ENCODE results near the gene MIGA1.
"Not testable (repeated sequence)": the region's sequence is repeated elsewhere in the genome, so short reads cannot be mapped to it uniquely, and the experiment has no call there.

Gene MIGA1

DNA sequence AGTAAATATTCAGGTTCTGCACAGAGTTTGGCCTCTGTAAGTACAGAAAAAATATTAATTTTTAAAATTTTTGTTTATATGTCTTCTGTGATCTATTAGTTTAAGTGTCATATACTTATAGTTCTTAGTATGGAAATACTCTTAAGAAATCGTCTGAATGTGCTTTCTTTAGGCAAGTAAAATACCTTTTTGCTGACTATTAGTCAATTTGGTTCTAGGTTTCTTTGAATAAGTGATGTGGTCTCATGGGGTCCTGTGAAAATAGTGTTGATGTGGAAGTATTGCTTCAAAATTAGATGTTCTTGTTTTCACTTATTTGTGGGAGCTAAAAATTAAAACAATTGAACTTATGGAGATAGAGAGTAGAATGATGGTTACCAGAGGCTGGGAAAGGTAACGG, 23.9 kb downstream of the MIGA1 start:
- DNase-seq = no peak

DNA sequence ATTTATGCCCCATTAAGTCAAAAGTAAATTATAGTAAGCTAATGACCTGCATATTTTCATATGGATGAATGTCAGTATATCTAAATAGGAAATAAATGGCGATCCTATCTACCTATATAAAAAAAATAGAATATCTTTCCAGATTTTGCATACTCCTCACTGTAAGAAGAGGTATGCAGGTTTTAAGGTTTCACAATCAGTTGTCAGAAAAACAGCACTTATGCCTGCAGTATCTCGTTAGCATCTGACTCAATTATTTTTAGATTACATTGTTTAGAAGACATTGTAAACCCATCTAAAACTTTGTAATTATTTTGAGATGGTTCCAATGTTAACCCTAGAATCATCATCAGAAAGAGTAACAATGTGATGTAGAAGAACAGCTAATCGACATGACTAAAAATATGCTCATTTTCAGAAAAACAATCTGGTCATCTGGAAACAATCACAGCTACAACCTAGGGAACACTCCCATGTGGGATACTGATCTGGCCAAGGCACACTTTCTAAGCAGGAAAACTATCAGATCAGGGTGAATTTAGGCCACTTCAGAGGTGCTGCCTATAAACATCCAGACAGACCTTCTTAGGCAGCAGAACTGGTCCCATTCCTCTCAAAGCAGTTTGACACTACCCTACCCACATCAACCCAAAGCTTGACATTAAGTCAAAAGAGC, 30.5 kb downstream of the MIGA1 start:
- not testable (repeated sequence) for DNase-seq

DNA sequence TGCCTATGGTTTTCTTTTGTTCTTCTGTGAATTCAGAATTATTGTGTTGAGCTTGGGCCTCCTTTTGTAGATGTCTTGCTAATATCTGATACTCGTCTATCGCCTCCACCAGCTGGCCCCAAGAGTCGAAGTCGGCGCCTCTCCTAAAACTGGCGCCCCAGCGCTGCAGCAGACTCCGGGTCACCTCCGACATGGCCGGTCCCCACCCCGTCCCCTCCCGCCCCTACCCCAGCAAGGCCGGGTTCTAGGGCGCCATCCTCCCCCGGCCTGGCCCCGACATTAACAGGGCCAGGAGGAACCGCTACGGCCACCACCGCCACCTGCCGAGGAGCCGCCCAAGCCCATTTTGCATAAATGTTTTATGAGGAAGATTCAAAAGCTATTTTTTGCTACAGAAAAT, 32.1 kb downstream of the MIGA1 start:
- DNase-seq = not testable (repeated sequence)

DNA sequence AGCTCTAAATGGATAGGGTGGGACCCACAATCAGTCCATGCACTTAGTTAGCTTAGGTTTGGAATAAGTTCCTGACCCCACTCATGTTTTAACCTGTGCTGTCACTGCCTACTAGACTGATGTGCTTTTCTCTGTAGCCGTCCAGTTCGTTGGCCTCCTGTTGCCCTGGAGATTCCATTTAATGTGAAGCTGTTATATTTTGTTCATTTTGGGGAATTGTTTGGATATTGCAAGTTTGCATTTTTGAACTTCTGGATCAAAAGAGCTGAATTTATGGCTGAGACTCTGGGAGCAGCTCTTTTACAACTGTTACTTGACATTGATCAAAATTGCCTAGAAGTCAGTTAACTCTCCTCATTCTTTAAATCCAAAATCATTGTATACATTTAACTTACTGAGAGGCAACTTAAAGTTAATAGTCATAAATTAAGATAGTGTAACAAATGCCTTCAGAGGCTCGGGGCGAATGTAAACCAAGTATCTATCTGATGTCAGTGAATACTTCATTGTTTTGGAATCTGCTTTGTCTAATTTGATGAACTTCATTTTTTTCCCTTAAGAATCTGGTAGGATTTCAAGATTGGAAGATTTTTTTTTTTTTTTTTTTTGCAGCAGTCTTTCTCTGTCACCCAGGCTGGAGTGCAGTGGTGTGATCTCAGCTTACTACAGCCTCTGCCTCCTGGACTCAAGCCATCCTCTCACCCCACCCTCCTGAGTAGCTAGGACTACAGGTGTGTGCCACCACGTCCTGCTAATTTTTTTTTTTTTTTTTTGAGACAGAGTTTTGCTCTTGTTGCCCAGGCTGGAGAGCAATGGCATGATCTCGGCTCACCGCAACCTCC, 38.1 kb downstream of the MIGA1 start:
- no peak for DNase-seq

DNA sequence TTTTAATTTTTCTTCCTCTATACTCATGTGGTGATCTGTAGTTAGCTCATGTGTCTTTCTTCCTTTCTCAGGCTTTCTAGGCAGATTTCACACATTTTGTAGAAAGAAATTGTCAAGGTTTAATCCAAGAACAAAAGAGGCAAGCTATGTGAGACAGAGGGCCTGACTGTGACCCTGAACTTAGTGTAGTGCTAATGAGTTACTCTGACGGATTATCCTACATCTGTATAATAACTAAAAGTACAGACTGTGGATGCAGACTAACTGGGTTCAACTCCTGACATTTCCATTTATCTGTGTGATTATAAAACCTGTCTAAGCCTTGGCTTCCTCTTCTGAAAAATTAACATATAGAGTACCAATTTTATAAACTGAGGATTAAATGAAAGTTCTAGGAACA, 40.7 kb downstream of the MIGA1 start:
- no peak for DNase-seq

DNA sequence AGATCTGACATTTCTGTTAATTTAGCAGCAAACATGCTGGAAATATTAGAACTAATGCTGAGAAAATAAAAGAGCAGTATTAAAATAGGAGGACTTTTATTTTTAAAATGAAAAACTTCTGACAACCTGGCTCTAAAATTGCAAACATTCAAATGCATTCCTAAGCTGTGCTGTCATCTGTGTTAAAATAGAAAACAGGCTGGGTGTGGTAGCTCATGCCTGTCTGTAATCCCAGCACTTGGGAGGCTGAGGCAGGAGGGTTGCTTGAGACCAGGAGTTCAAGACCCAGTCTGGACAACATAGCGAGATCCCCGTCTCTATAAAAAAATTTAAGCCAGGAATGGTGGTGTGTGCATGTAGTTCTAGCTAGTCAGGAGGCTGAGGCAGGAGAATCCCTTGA, 44.6 kb downstream of the MIGA1 start:
- no peak for DNase-seq

DNA sequence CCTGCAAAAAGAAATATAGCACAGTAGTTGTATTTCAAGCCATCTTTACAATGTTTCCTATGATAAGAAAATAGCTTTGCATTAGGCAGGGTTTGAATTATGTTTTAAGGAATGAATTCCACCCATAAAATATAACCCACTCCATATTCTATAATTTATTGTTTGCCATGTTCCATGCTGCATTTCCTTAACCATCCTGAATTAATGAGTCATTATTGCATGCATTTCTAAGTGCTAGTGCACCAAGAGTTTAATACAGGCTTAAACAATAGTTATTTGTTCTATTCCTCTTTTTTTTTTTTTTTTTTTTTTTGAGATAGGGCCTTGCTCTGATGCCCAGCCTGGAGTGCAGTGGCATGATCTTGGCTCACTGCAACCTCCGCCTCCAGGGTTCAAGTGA, 45.2 kb downstream of the MIGA1 start:
- DNase-seq = no peak

DNA sequence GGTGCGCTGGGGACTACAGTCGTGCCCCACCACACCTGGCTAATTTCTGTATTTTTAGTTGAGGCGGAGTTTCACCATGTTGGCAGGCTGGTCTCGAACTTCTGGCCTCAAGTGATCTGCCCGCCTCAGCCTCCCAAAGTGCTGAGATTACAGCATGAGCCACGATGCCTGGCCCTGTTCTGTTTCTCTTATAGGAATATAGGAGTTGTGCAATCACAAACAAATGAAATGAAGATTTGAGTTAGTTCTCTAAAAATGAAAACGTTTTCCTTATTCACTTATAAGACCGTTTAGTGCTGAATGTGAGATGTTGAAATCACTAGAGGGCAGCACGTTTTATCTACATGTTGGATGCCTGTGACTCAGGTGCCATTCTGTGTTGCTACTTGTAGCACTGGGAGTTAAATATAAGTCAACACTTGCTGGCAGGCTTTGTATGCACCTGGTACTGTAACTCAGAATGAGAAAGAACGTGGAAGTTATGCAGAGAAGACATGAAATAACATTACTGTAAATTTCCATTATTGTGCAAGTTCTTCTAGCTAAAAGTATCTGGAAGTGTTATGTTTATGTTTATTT, 45.8 kb downstream of the MIGA1 start:
- DNase-seq = no peak

DNA sequence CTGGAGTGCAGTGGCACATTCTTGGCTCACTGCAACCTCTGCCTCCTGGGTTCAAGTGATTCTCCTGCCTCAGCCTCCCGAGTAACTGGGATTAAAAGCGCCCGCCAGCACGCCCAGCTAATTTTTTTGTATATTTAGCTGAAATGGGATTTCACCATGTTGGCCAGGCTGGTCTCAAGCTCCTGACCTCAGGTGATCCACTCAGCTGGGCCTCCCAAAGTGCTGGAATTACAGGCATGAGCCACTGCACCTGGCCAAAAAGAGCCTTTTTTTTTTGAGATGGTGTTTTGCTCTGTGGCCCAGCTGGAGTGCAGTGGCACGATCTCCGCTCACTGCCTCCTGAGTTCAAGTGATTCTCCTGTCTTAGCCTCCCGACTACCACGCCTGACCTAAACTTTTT, 47.4 kb downstream of the MIGA1 start:
- not testable (repeated sequence) for DNase-seq

DNA sequence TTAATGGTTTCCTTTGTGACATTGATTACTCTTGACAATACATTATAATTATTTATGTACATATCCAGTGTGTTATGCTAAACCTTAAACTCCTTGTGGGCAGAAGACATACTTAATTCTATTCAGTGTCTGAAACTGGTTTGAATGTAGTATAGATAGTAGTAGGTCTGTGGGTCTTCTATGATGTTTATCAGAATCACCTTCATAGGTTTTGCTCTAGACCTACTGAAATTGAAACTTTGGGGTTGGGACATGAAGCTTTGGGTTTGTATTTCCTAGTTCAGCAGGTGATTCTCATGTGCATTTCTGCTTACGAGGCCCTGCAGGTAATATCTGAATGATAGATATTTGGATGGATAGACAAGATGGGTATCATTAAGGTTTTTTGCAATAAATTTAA, 48.6 kb downstream of the MIGA1 start:
- no peak for DNase-seq

DNA sequence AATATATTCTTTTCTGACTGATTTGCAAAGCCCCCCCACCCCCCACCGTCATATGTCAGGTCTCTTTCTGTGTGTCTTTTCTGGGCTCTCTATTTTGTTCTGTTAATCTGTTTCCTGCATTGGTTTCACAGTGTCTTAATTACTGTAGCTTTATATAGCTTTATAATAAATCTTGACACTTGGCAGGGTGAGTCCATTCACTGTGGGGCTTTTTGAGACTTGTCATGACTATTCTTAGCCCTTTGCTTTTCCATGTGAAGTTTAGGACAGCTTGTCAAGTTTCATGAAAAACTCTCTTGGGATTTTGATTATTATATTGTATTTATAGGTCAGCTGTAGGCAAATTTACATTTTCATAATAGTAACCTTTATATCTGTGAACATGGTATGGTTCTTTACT, 50.4 kb downstream of the MIGA1 start:
- no peak for DNase-seq

DNA sequence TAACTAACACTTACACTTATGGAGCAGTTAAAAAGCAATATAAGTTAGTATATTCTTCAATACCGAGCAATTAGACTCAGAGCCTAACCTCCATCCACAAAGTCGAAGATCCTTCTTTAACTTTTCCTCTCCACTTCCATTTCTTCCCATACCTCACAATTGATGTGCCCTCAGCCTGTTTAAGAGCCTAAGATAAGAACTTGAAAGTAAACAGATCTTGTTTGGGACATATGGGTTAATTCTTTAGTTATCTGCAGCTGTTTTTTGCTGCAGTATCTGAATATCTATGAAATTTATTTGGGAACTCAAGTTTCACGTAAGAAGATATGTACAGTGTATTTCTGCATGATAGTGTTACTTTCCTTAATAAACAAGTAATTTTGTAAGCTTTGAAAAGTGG, 51.5 kb downstream of the MIGA1 start:
- no peak for DNase-seq

DNA sequence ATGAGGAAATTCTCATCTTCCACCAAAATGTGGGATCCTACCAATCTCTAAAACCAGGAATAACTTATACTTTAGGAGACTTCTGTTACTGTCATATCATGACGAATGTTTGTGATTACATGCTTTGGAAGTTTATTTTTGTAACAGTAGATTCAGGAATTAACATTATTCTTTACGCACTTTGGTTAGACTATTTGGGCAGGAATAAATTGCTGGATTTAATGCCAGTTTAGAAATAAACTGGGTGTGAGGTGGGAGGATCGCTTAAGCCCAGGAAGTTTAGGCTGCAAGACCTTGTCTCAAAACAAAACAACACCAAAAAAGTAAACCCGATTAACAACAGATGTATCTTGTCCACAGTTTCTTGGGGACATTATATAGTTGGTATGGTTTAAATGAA, 52.1 kb downstream of the MIGA1 start:
- no peak for DNase-seq

DNA sequence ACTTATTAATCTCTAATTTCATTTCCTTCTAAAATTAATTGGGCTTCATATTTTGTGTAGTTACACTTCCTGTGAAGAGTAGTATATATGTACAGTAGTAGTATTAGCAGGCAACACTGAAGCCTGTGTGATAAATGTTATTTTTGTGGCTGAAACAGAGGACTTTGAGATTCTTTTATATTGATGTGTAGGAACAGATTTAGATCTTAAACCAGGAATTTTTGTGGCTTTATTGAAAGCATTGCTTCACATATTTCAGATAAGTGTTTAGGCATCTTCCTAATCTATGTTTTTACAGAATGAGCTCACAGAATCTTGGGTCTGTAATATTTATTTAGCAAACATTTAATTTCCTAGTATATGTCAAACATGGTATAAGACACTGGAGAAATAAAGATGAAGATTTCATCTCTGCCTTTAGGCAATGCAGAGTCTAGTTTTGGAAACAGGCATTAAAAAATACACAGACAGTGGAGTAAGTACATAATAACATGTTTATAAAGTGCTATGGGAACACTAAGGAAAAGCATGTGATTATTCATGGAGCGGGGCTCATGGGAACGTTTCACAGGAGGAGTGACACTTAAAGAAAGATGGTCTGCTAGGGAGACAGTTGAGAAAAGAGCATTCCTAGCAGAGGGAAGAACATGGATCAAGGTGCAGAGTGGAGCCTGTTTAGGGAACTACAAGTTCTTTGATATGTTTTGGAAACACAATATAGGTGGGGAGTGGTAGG, 52.7 kb downstream of the MIGA1 start:
- DNase-seq = no peak

DNA sequence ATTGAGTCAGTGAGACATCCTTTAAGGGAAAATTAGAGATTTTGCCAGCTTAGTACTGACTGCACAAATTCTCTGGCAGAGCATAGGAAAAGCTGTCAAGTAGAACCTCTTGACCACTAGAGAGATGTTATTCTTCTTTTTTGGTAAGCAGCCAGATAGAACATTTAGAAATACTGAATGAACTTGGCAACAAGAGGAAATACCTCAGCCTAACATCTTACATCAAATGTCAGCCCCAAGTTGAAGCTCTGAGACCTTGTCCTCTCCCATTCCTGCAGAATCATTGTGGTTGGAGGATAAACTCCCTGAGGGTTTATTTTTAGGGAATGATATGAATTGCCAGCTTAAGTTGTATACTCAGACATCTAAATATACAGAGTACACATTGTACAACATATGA, 53.5 kb downstream of the MIGA1 start:
- no peak for DNase-seq

DNA sequence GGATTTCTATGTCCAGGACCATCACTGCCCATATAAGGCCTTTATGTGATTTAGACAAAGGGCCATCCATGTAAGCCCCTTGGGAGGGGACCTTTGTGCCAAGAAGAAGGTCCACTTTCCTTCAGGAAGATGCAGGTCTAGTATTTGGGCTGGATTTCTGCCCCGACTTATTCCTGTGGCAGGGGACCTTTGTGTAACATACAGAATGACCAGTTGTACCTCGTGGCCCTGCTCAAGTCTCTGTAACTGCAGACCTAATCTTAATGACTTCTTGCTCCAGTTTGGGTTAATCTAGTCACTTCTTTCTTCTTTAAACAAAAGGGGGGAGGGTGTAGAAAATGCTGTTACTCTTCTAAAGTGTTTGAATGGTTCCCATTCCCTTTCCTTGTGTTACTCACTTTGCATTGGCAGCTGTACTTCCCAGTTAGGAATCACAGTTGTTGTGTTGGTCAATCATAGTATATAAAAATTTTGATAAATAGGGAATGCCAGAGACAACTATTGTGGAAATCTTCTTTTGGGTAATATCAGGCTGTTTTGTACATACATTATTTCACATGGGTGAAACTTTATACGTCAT, 54.2 kb downstream of the MIGA1 start:
- DNase-seq = no peak

DNA sequence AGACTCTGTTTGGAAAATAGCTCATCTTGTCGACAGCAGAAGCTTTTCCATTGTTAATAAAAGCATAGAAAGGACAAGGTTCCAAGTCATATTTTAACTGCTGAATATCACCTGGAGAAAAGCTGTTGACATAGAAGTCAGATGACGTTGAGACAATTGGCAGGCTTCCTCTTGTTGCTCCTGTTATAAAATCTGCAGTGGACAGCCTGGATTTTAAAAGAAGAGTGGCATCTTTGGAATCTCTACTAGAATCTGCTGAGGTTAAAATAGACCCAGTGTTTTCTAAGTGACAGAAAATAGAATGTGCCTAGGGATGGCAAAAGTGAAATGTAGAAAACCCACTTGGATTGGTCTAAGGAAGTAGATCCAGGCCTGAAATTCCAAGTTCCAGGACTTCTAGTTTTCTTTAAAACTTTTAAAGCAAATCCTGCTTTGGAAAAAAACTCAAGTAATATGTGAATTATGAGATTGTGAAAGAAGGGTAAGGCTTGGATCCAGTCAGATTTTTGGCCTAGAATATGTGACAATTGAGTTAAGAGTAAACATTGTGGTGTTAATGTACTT, 55.4 kb downstream of the MIGA1 start:
- DNase-seq = no peak

DNA sequence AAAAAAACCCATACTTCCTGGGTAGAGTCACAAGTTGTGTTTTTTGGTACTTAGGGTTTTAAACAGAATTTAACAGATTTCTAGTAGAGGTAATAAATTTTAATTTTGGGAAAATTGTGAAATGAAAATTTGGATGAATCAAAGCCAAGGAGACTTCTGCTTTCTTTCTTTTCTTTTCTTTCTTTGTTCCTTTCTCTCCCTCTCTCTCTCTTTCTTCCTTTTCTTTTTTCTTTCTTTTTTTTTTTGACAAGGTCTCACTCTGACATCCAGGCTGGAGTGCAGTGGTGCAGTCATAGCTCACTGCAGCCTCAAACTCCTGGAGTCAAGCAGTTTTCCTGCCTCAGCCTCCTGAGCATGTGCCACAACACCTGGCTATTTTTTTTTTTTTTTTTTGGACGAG, 62.1 kb downstream of the MIGA1 start:
- DNase-seq = no peak

DNA sequence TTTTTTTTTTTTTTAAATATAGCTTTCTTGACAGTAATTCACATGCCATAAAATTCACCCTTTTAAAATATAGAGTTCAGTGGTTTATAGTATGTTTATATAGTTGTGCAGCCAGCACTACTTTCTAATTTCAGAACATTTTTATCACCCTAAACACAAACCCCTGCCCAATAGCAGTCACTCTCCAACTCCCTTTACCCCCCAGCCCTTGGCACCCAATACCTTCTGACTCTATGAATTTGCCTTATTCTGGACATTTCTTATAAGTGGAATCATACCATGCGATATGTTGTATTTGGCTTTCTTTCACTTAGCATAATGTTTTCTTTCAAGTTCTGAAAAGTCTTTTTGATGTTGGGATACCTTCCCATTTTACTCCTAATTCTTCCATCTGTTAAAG, 66.5 kb downstream of the MIGA1 start:
- no peak for DNase-seq

DNA sequence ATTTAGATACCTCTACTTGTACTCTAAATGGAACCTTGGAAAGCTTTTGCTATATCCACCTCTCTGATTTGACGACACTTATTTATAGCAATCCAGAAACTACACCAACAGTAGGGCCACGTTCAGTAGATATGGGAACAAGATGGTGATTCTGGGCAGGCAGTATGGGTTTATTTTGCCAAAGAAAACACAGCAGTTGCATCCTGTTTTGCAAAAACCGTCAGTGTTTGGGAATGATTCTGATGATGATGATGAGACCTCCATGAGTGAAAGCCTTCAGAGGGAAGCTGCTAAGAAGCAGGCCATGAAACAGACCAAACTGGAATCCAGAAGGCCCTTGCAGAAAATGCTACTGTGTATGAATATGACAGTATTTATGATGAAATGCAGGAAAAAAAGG, 67.5 kb downstream of the MIGA1 start:
- DNase-seq = no peak

DNA sequence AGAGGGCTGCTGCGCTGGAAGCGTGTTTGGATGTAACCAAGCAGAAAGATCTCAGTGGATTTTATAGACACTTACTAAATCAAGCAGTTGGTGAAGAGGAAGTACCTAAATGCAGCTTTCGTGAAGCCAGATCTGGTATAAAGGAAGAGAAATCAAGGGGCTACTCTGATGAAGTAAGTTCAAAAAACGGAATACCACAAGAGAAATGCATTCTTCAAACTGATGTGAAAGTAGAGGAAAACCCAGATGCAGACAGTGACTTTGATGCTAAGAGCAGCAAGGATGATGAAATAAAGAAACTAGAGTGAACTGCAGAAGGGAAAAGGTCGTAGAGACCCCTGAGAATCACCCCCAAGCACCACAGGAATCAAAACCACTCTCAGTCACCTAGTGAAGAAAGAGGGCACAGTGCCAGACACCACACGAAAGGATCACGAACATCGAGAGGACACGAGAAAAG, 68.2 kb downstream of the MIGA1 start:
- no peak for DNase-seq

DNA sequence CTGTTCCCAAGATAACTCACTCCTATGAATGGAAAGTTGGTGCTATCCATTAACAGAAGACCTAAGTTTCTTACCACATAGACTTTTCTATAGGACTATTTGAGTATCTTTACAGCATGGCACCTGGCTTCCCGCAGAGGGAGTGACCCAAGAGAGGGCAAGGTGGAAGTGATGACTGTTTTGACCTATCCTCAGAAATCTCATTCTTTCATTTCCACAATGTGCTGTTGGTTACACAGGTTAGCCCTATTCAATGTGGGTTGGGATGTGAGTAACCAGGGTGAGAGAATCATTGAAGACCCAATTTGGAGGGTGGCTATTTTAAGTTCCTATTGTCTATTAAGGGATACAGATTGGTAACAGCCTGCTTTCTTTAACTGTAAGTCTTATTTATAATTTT, 70.6 kb downstream of the MIGA1 start:
- DNase-seq = no peak

DNA sequence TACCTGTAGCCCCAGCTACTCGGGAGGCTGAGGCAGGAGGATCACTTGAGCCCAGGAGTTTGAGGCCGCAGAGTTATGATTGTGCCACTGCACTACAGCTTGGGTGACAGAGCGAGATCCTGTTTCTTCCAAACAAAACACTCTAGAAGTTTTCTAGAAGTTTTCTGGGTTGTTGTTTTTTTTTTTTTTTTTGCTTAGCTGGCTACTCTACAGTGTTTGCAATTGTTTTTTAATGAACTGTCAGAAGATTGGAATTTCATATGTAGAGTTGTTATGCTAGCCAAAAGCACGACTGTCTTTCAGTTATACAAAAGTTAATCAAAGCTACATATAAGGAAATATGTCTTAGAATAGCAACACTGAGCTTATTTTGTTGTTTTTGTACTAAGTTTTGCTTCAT, 78.1 kb downstream of the MIGA1 start:
- DNase-seq = no peak

Measured in NCI-H1092 (cell line).